ENCODE data around the gene CCL24.
"Not testable (repeated sequence)": the region's sequence is repeated elsewhere in the genome, so short reads cannot be mapped to it uniquely, and the experiment has no call there.

CCL24 gene

GRCh38 chr7:75843613-75844116, 30.1 kb upstream of the CCL24 start:
- no peak for TF ChIP-seq EZH2phosphoT487 (IDR thresholded peaks at IDR 0.05; ENCODE audit: borderline replicate concordance)
- no peak for TF ChIP-seq CTCF (conservative IDR thresholded peaks at IDR 0.05; ENCODE audit: low read length)
- H3K4me2 ChIP-seq (ENCODE audit: low read depth, low read length, poor library complexity, severe bottlenecking): no peak overlapping the region
- H3K9me3 ChIP-seq (ENCODE audit: insufficient read depth, low read depth, low read length): no peaks in the 10 kb centered on the region
- H3K79me2 ChIP-seq (ENCODE audit: insufficient read depth, low read length): no peaks in the 10 kb centered on the region
- no peaks in the 10 kb centered on the region for H3F3A ChIP-seq (ENCODE audit: low read depth)
- no peaks in the 10 kb centered on the region for H4K20me1 ChIP-seq (ENCODE audit: insufficient read depth, low read length, poor library complexity, severe bottlenecking)
- no peak overlapping the region for H2AFZ ChIP-seq (ENCODE audit: low read length)
- H3K36me3 ChIP-seq (ENCODE audit: insufficient read depth, low read length): no peaks in the 10 kb centered on the region
- no peak overlapping the region for H3K4me3 ChIP-seq (ENCODE audit: low read length, poor library complexity, severe bottlenecking)
- H3K27me3 ChIP-seq (ENCODE audit: insufficient read depth, low read length, poor library complexity, severe bottlenecking): no peaks in the 10 kb centered on the region
- H3K9ac ChIP-seq (ENCODE audit: low read depth, low read length, poor library complexity, severe bottlenecking): no peak overlapping the region
- no peaks in the 10 kb centered on the region for H3K4me1 ChIP-seq (ENCODE audit: insufficient read depth, low read length, poor library complexity, severe bottlenecking)
- no peaks in the 10 kb centered on the region for H3K9me2 ChIP-seq (replicated peaks; ENCODE audit: low read depth, low read length)

DNA sequence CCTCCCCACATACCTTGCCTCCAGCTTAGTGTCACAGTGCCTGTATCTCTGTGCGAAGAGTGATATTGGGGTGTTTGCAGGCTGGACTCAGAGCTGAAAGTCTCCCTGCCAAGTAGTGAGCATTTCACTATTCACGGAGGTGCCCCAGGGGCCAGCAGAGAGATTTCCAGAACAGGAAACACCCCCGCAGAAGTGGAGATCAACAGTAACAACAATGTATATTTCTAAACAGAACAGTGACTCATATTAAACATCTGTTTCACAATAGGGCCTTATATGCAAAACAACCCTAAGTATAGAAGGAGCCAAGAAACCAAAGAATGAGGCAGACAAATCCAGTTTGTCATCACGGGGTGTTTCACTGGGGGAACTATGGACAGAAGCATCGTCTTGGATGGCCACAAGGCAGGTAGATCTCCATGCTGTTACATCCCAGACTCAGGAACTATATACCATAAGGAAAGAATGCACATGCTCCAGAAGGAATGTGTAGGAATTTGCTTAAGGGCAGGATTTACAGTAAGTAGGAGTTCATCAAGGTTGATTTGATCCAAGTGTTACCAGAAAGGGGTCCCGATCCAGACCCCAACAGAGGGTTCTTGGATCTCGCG, 29.3 kb upstream of the CCL24 start:
- Histone ChIP-seq H3K79me2 (ENCODE audit: insufficient read depth, low read length) (no peaks in the 10 kb centered on the region), H4K20me1 (ENCODE audit: insufficient read depth, low read length, poor library complexity, severe bottlenecking) (no peaks in the 10 kb centered on the region), H3K9ac (ENCODE audit: low read depth, low read length, poor library complexity, severe bottlenecking) (no peak overlapping the region), H3K4me1 (ENCODE audit: insufficient read depth, low read length, poor library complexity, severe bottlenecking) (no peaks in the 10 kb centered on the region), H3K36me3 (ENCODE audit: insufficient read depth, low read length) (no peaks in the 10 kb centered on the region), H3K9me2 (replicated peaks; ENCODE audit: low read depth, low read length) (no peaks in the 10 kb centered on the region), H3K27me3 (ENCODE audit: insufficient read depth, low read length, poor library complexity, severe bottlenecking) (no peaks in the 10 kb centered on the region), H3F3A (ENCODE audit: low read depth) (no peaks in the 10 kb centered on the region), H3K4me2 (ENCODE audit: low read depth, low read length, poor library complexity, severe bottlenecking) (no peak overlapping the region), H3K4me3 (ENCODE audit: low read length, poor library complexity, severe bottlenecking) (no peak overlapping the region), H2AFZ (ENCODE audit: low read length) (no peak overlapping the region), H3K9me3 (ENCODE audit: insufficient read depth, low read depth, low read length) (no peaks in the 10 kb centered on the region)
- TF ChIP-seq CTCF (conservative IDR thresholded peaks at IDR 0.05; ENCODE audit: low read length) (no peak), EZH2phosphoT487 (IDR thresholded peaks at IDR 0.05; ENCODE audit: borderline replicate concordance) (no peak)

GRCh38 chr7:75840029-75840428, 26.4 kb upstream of the CCL24 start:
- H3K9ac ChIP-seq (ENCODE audit: low read depth, low read length, poor library complexity, severe bottlenecking): no peak overlapping the region
- no peaks in the 10 kb centered on the region for H3K27me3 ChIP-seq (ENCODE audit: insufficient read depth, low read length, poor library complexity, severe bottlenecking)
- no peaks in the 10 kb centered on the region for H3K9me2 ChIP-seq (replicated peaks; ENCODE audit: low read depth, low read length)
- no peaks in the 10 kb centered on the region for H3K4me1 ChIP-seq (ENCODE audit: insufficient read depth, low read length, poor library complexity, severe bottlenecking)
- no peaks in the 10 kb centered on the region for H3K9me3 ChIP-seq (ENCODE audit: insufficient read depth, low read depth, low read length)
- H3K4me3 ChIP-seq (ENCODE audit: low read length, poor library complexity, severe bottlenecking): no peak overlapping the region
- no peaks in the 10 kb centered on the region for H3F3A ChIP-seq (ENCODE audit: low read depth)
- no peak overlapping the region for H2AFZ ChIP-seq (ENCODE audit: low read length)
- H3K79me2 ChIP-seq (ENCODE audit: insufficient read depth, low read length): no peaks in the 10 kb centered on the region
- H3K4me2 ChIP-seq (ENCODE audit: low read depth, low read length, poor library complexity, severe bottlenecking): no peak overlapping the region
- no peaks in the 10 kb centered on the region for H3K36me3 ChIP-seq (ENCODE audit: insufficient read depth, low read length)
- H4K20me1 ChIP-seq (ENCODE audit: insufficient read depth, low read length, poor library complexity, severe bottlenecking): no peaks in the 10 kb centered on the region
- no peak for TF ChIP-seq CTCF (conservative IDR thresholded peaks at IDR 0.05; ENCODE audit: low read length)
- TF ChIP-seq EZH2phosphoT487 (IDR thresholded peaks at IDR 0.05; ENCODE audit: borderline replicate concordance): no peak

GRCh38 chr7:75838281-75838930, 24.8 kb upstream of the CCL24 start:
- not testable (repeated sequence) for H3F3A ChIP-seq (ENCODE audit: low read depth); H3K36me3 ChIP-seq (ENCODE audit: insufficient read depth, low read length); H3K9me3 ChIP-seq (ENCODE audit: insufficient read depth, low read depth, low read length); H3K79me2 ChIP-seq (ENCODE audit: insufficient read depth, low read length); H4K20me1 ChIP-seq (ENCODE audit: insufficient read depth, low read length, poor library complexity, severe bottlenecking); H2AFZ ChIP-seq (ENCODE audit: low read length); H3K4me3 ChIP-seq (ENCODE audit: low read length, poor library complexity, severe bottlenecking); H3K27me3 ChIP-seq (ENCODE audit: insufficient read depth, low read length, poor library complexity, severe bottlenecking); H3K9me2 ChIP-seq (replicated peaks; ENCODE audit: low read depth, low read length); H3K9ac ChIP-seq (ENCODE audit: low read depth, low read length, poor library complexity, severe bottlenecking); H3K4me2 ChIP-seq (ENCODE audit: low read depth, low read length, poor library complexity, severe bottlenecking); H3K4me1 ChIP-seq (ENCODE audit: insufficient read depth, low read length, poor library complexity, severe bottlenecking)

Data from Loucy (cell line).